Hepatocyte (in vitro differentiated cells): ENCODE results near the gene GNG11.

ENCODE experiments used
- CTCF ChIP-seq: fragments of 200-600 bp; sonication (generic); IDR thresholded peaks from 2 replicates; pipeline ENCODE4 v1.5.1; 2016; ENCODE audit warnings: antibody characterized with exemption, mild to moderate bottlenecking; ENCODE audit not compliant: poor library complexity
- EZH2 ChIP-seq: fragments of 200-600 bp; sonication (generic); IDR thresholded peaks from 2 replicates; pipeline ENCODE4 v1.6.1; 2016; ENCODE audit warnings: antibody characterized with exemption, mild to moderate bottlenecking, borderline replicate concordance

- TF ChIP-seq CTCF, result no peak
- no peak for TF ChIP-seq EZH2
Measured at GRCh38 chr7:93894966-93895640, 26.4 kb upstream of the GNG11 start.
